Measurements from ENCODE around the gene UBE2J2. TPM values are rescaled to one million over a fixed set of nuclear protein-coding genes. Genes with fewer than 3 reads are reported as not detected.

Gene UBE2J2
- total RNA-seq, 1 experiment from 2014 or later, result 62.1 TPM

GRCh38 chr1:1255611-1256010, 18.0 kb downstream of the UBE2J2 start:
- Mint-ChIP-seq H3K9me3 (ENCODE audit: unreplicated experiment) (no peaks in the 10 kb centered on the region), H3K4me1 (ENCODE audit: insufficient read depth, unreplicated experiment) (peaks cover 22% of the 10 kb centered on the region), H3K36me3 (ENCODE audit: insufficient read depth, unreplicated experiment) (peaks cover 65% of the 10 kb centered on the region), H3K27me3 (ENCODE audit: insufficient read depth, unreplicated experiment) (no peaks in the 10 kb centered on the region), H3K4me3 (ENCODE audit: unreplicated experiment) (no peak overlapping the region), H3K27ac (ENCODE audit: low read depth, unreplicated experiment) (no peak overlapping the region)
- no TSS peak for BruUV-seq (replicated peaks)
- ChIA-PET CTCF (no interaction called here), POLR2A (no interaction called here)
- no peak for TF ChIP-seq CTCF (IDR thresholded peaks at IDR 0.05; ENCODE audit: unreplicated experiment)
- intact Hi-C loops (cut with micrococcal nuclease), result no loop called here
- no peak for DNase-seq (ENCODE audit: unreplicated experiment)

- Mint-ChIP-seq H3K9me3 (ENCODE audit: unreplicated experiment) (no peaks in the 10 kb centered on the region), H3K4me3 (ENCODE audit: unreplicated experiment) (no peak overlapping the region), H3K27ac (ENCODE audit: low read depth, unreplicated experiment) (no peak overlapping the region), H3K36me3 (ENCODE audit: insufficient read depth, unreplicated experiment) (peaks cover 61% of the 10 kb centered on the region), H3K27me3 (ENCODE audit: insufficient read depth, unreplicated experiment) (no peaks in the 10 kb centered on the region), H3K4me1 (ENCODE audit: insufficient read depth, unreplicated experiment) (peaks cover 22% of the 10 kb centered on the region)
- no peak for DNase-seq (ENCODE audit: unreplicated experiment)
- TSS peak; percentile 74 for BruUV-seq (replicated peaks)
- TF ChIP-seq CTCF (IDR thresholded peaks at IDR 0.05; ENCODE audit: unreplicated experiment), result no peak
- POLR2A ChIA-PET, result interaction anchor here (0.6 kb wide), 1 partner anchor 313 kb away, joined by 3 read pairs; no protein-coding TSS in a partner anchor
- intact Hi-C loops (cut with micrococcal nuclease), result no loop called here
- CTCF ChIA-PET, result no interaction called here
Observed at GRCh38 chr1:1255078-1255477, 18.6 kb downstream of the UBE2J2 start.

- no peaks in the 10 kb centered on the region for H3K9me3 Mint-ChIP-seq (ENCODE audit: unreplicated experiment)
- intact Hi-C loops (cut with micrococcal nuclease), result no loop called here
Observed at GRCh38 chr1:1254667-1254998, 19.0 kb downstream of the UBE2J2 start.

GRCh38 chr1:1253972-1254666, 19.5 kb downstream of the UBE2J2 start:
- peaks cover 55% of the 10 kb centered on the region for H3K36me3 Mint-ChIP-seq (ENCODE audit: insufficient read depth, unreplicated experiment)
- no TSS peak for BruUV-seq (replicated peaks)
- H3K9me3 Mint-ChIP-seq (ENCODE audit: unreplicated experiment), result no peaks in the 10 kb centered on the region
- no peaks in the 10 kb centered on the region for H3K27me3 Mint-ChIP-seq (ENCODE audit: insufficient read depth, unreplicated experiment)
- DNase-seq (ENCODE audit: unreplicated experiment), result no peak
- TF ChIP-seq CTCF (IDR thresholded peaks at IDR 0.05; ENCODE audit: unreplicated experiment), result no peak
- H3K4me3 Mint-ChIP-seq (ENCODE audit: unreplicated experiment), result no peak overlapping the region
- POLR2A ChIA-PET, result no interaction called here
- H3K4me1 Mint-ChIP-seq (ENCODE audit: insufficient read depth, unreplicated experiment), result peaks cover 13% of the 10 kb centered on the region
- no peak overlapping the region for H3K27ac Mint-ChIP-seq (ENCODE audit: low read depth, unreplicated experiment)
- CTCF ChIA-PET, result no interaction called here
- intact Hi-C loops (cut with micrococcal nuclease), result no loop called here

More at GRCh38 chr1:1254667-1254998, 19.0 kb downstream of the UBE2J2 start:
- no TSS peak for BruUV-seq (replicated peaks)
- Mint-ChIP-seq H3K4me1 (ENCODE audit: insufficient read depth, unreplicated experiment) (peaks cover 18% of the 10 kb centered on the region), H3K4me3 (ENCODE audit: unreplicated experiment) (no peak overlapping the region), H3K27ac (ENCODE audit: low read depth, unreplicated experiment) (no peak overlapping the region), H3K36me3 (ENCODE audit: insufficient read depth, unreplicated experiment) (peaks cover 60% of the 10 kb centered on the region), H3K27me3 (ENCODE audit: insufficient read depth, unreplicated experiment) (no peaks in the 10 kb centered on the region)
- ChIA-PET POLR2A (no interaction called here), CTCF (no interaction called here)
- no peak for DNase-seq (ENCODE audit: unreplicated experiment)
- no peak for TF ChIP-seq CTCF (IDR thresholded peaks at IDR 0.05; ENCODE audit: unreplicated experiment)

All from MCF 10A (cell line).